Karpas-422 (cell line): ENCODE measurements around the gene IL36A. TPM values are rescaled to one million over a fixed set of nuclear protein-coding genes. Genes with fewer than 3 reads are reported as not detected.

Experiments used
- DNase-seq: peaks from one replicate; pipeline ENCODE4 v3.0.0-alpha.2; 2015
- H2AFZ ChIP-seq: fragments of 200-600 bp; sonication (generic); 2 replicates; pipeline ENCODE4 v1.6.1; 2014; ENCODE audit warnings: antibody characterized with exemption, low read length, mixed read lengths
- H3K27ac ChIP-seq: fragments of 200-600 bp; sonication (generic); 2 replicates; pipeline ENCODE4 v1.5.1; 2014; ENCODE audit warnings: mild to moderate bottlenecking, low read length, moderate library complexity
- H3K27me3 ChIP-seq: fragments of 200-600 bp; sonication (generic); 2 replicates; pipeline ENCODE4 v1.6.1; 2014; ENCODE audit warnings: low read length, mixed read lengths
- H3K36me3 ChIP-seq: fragments of 200-600 bp; sonication (generic); 2 replicates; pipeline ENCODE4 v1.6.1; 2014; ENCODE audit warnings: low read length, mixed read lengths; ENCODE audit not compliant: insufficient read depth
- H3K4me1 ChIP-seq: fragments of 200-600 bp; sonication (generic); 2 replicates; pipeline ENCODE4 v1.6.1; 2014; ENCODE audit warnings: mild to moderate bottlenecking, low read length, mixed read lengths
- H3K4me2 ChIP-seq: fragments of 200-600 bp; sonication (generic); 2 replicates; pipeline ENCODE4 v1.6.1; 2014; ENCODE audit warnings: low read length, low read depth, mild to moderate bottlenecking; ENCODE audit not compliant: poor library complexity, severe bottlenecking
- H3K4me3 ChIP-seq: fragments of 200-600 bp; sonication (generic); 2 replicates; pipeline ENCODE4 v1.5.1; 2014; ENCODE audit warnings: mild to moderate bottlenecking, antibody characterized with exemption, low read length, mixed read lengths
- H3K79me2 ChIP-seq: fragments of 200-600 bp; sonication (generic); 2 replicates; pipeline ENCODE4 v1.6.1; 2014; ENCODE audit warnings: mild to moderate bottlenecking, low read length, mixed read lengths
- H3K9ac ChIP-seq: fragments of 200-600 bp; sonication (generic); 2 replicates; pipeline ENCODE4 v1.6.0; 2014; ENCODE audit warnings: low read length
- H3K9me2 ChIP-seq: fragments of 200-600 bp; sonication (generic), shearing (Covaris generic); replicated peaks from 2 replicates; pipeline ENCODE4 v1.6.0; 2014; ENCODE audit warnings: mild to moderate bottlenecking, low read length, moderate library complexity; ENCODE audit not compliant: insufficient read depth
- H3K9me3 ChIP-seq: fragments of 300-700, 200-600 bp; sonication (generic); 2 replicates; pipeline ENCODE4 v1.6.1; 2014; ENCODE audit warnings: low read length, mixed read lengths
- H4K20me1 ChIP-seq: fragments of 200-600 bp; sonication (generic); 2 replicates; pipeline ENCODE4 v1.6.1; 2014; ENCODE audit warnings: mild to moderate bottlenecking, antibody characterized with exemption, low read length, low read depth; ENCODE audit not compliant: insufficient read depth
- total RNA-seq: library from RNA; depleted of rRNA; stranded (reverse); fragments of >200 nt; shearing (Covaris generic); gene quantifications from 2 replicates; pipeline ENCODE4 v1.2.3, GENCODE V29; 2014; ENCODE audit warnings: low replicate concordance

The IL36A gene
- total RNA-seq, 1 experiment from 2014 or later: not detected

DNA sequence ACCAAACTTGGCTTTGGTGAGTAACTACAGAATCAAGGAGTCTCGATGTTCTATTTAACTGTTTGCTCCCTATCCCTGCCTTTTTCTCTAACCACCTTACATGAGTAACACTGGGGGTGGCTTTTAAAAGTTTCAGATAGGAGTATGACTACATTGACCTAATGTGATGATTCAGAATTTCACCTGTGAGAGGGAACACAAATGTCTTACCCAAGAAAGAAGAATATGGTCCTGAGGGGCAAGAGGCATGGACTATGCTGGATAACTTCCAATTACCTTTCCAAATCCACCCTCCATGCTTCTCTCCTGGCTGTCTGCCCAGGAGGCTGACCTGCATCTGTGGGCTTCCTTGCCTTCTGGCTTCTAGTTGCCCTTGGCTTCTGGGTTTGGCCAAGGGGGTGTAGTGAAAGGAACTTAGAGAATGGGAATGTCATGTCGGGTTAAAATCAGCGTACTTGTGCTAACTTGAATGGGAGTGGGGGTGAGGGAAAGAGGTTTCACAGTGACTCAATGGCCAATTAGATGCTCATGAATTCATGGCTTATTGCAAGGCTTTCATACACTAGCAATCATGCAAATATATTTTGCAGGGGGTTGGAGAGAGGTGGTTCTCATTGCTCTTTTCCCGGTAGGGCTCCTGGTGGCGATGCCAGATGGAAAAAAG lies 32.7 kb upstream of the IL36A start:
- no peaks in the 10 kb centered on the region for H3K36me3 ChIP-seq
- H3K9me3 ChIP-seq: no peaks in the 10 kb centered on the region
- H3K27ac ChIP-seq: no peak overlapping the region
- no peak overlapping the region for H3K4me2 ChIP-seq
- no peaks in the 10 kb centered on the region for H3K79me2 ChIP-seq
- DNase-seq: no peak
- no peak overlapping the region for H2AFZ ChIP-seq
- no peak overlapping the region for H3K4me3 ChIP-seq
- no peaks in the 10 kb centered on the region for H3K4me1 ChIP-seq
- H3K27me3 ChIP-seq: no peaks in the 10 kb centered on the region
- H3K9me2 ChIP-seq: 0 out of 2 replicates have a peak, but pooled peaks cover 5% of the 10 kb centered on the region
- H4K20me1 ChIP-seq: no peaks in the 10 kb centered on the region
- H3K9ac ChIP-seq: no peak overlapping the region

- Histone ChIP-seq H3K9ac (no peak overlapping the region), H3K27me3 (no peaks in the 10 kb centered on the region), H3K27ac (no peak overlapping the region), H3K79me2 (no peaks in the 10 kb centered on the region), H3K4me2 (no peak overlapping the region), H3K9me3 (no peaks in the 10 kb centered on the region), H4K20me1 (no peaks in the 10 kb centered on the region), H3K9me2 (0 out of 2 replicates have a peak, but pooled peaks cover 5% of the 10 kb centered on the region), H3K4me3 (no peak overlapping the region), H3K36me3 (no peaks in the 10 kb centered on the region), H2AFZ (no peak overlapping the region), H3K4me1 (no peaks in the 10 kb centered on the region)
- DNase-seq: no peak
These were observed 32.1 kb upstream of the IL36A start for GRCh38 chr2:112973156-112973555.

- Histone ChIP-seq H3K36me3 (no peaks in the 10 kb centered on the region), H2AFZ (no peak within 1 kb of the TSS), H3K9ac (no peak within 1 kb of the TSS), H3K4me1 (no peaks in the 10 kb centered on the region), H3K27me3 (no peaks in the 10 kb centered on the region), H3K27ac (no peak within 1 kb of the TSS), H3K79me2 (no peaks in the 10 kb centered on the region), H4K20me1 (no peaks in the 10 kb centered on the region), H3K9me3 (no peaks in the 10 kb centered on the region), H3K9me2 (0 out of 2 replicates have a peak, but pooled peaks cover 5% of the 10 kb centered on the region), H3K4me3 (no peak within 1 kb of the TSS), H3K4me2 (no peak within 1 kb of the TSS)
- no peak for DNase-seq
These were observed 27.7 kb upstream of the IL36A start, which contains the start of gene IL36G for GRCh38 chr2:112977559-112978056. Gene IL36G, plus strand, starts transcription at chr2:112978006. Its CDS starts 633 bp downstream, at chr2:112978639.

GRCh38 chr2:112979731-112980130 lies 25.5 kb upstream of the IL36A start:
- Histone ChIP-seq H3K27ac (no peak overlapping the region), H3K4me1 (no peaks in the 10 kb centered on the region), H3K4me2 (no peak overlapping the region), H2AFZ (no peak overlapping the region), H3K9me2 (0 out of 2 replicates have a peak, but pooled peaks cover under 1% of the 10 kb centered on the region), H3K79me2 (no peaks in the 10 kb centered on the region), H3K9me3 (no peaks in the 10 kb centered on the region), H3K27me3 (no peaks in the 10 kb centered on the region), H3K9ac (no peak overlapping the region), H4K20me1 (no peaks in the 10 kb centered on the region), H3K36me3 (no peaks in the 10 kb centered on the region), H3K4me3 (no peak overlapping the region)
- no peak for DNase-seq

DNA sequence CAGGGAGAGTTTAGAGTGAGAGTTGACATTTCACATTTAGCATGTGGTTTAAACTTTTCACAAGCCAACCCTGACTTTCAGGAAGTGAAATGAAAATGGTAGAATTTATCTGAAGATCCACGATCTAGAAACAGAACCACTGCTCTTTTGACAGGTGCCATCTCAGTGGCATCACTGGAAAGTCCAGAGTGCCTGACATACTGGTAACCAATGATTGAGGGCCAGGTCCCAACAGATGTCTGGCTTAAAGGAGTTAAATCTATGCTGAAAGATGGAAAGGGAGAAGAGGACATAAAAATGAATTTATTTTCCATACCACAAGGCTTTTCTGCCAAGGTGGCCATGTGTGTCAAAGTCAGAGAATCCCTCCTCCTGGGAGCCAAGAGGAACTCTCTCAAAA lies 24.7 kb upstream of the IL36A start:
- no peaks in the 10 kb centered on the region for H3K9me3 ChIP-seq
- no peak overlapping the region for H3K9ac ChIP-seq
- H3K27ac ChIP-seq: no peak overlapping the region
- no peaks in the 10 kb centered on the region for H4K20me1 ChIP-seq
- H3K79me2 ChIP-seq: no peaks in the 10 kb centered on the region
- no peak overlapping the region for H2AFZ ChIP-seq
- DNase-seq: no peak
- no peaks in the 10 kb centered on the region for H3K36me3 ChIP-seq
- H3K4me2 ChIP-seq: no peak overlapping the region
- no peak overlapping the region for H3K4me3 ChIP-seq
- H3K4me1 ChIP-seq: no peaks in the 10 kb centered on the region
- H3K27me3 ChIP-seq: no peaks in the 10 kb centered on the region
- no peaks in the 10 kb centered on the region for H3K9me2 ChIP-seq

DNA sequence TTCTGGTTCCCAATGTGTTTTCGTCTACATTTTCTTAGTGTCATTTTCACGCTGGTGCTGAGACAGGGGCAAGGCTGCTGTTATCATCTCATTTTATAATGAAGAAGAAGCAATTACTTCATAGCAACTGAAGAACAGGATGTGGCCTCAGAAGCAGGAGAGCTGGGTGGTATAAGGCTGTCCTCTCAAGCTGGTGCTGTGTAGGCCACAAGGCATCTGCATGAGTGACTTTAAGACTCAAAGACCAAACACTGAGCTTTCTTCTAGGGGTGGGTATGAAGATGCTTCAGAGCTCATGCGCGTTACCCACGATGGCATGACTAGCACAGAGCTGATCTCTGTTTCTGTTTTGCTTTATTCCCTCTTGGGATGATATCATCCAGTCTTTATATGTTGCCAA lies 20.2 kb upstream of the IL36A start:
- no peak overlapping the region for H3K4me3 ChIP-seq
- no peak for DNase-seq
- H3K9me2 ChIP-seq: peaks cover 4% of the 10 kb centered on the region; the same call in 1 of the 2 replicates
- no peak overlapping the region for H2AFZ ChIP-seq
- H3K27ac ChIP-seq: no peak overlapping the region
- no peak overlapping the region for H3K9ac ChIP-seq
- no peaks in the 10 kb centered on the region for H3K27me3 ChIP-seq
- H3K4me2 ChIP-seq: no peak overlapping the region
- H4K20me1 ChIP-seq: no peaks in the 10 kb centered on the region
- no peaks in the 10 kb centered on the region for H3K4me1 ChIP-seq
- H3K9me3 ChIP-seq: peaks cover 7% of the 10 kb centered on the region
- no peaks in the 10 kb centered on the region for H3K79me2 ChIP-seq
- no peaks in the 10 kb centered on the region for H3K36me3 ChIP-seq

DNA sequence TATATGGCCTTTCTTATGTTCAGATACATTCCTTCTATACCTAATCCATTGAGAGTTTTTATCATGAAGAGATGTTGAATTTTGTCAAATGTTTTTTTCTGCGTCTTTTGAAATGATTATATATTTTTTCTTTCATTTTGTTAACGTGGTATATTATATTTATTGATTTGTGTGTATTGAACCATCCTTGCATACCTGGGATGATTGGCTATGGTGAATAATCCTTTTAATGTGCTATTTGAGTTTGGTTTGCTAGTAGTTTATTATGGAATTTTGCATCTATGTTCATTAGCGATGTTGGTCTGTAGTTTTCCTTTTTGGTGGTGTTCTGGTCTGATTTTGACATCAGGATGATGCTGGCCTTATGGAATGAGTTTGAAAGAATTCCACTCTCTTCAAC lies 15.6 kb upstream of the IL36A start:
- no peak overlapping the region for H2AFZ ChIP-seq
- no peaks in the 10 kb centered on the region for H4K20me1 ChIP-seq
- no peaks in the 10 kb centered on the region for H3K36me3 ChIP-seq
- H3K27me3 ChIP-seq: no peaks in the 10 kb centered on the region
- no peak for DNase-seq
- no peak overlapping the region for H3K4me3 ChIP-seq
- no peaks in the 10 kb centered on the region for H3K79me2 ChIP-seq
- peaks cover 4% of the 10 kb centered on the region; the same call in 1 of the 2 replicates for H3K9me2 ChIP-seq
- no peak overlapping the region for H3K9ac ChIP-seq
- peaks cover 7% of the 10 kb centered on the region for H3K9me3 ChIP-seq
- no peaks in the 10 kb centered on the region for H3K4me1 ChIP-seq
- H3K4me2 ChIP-seq: no peak overlapping the region
- no peak overlapping the region for H3K27ac ChIP-seq

DNA sequence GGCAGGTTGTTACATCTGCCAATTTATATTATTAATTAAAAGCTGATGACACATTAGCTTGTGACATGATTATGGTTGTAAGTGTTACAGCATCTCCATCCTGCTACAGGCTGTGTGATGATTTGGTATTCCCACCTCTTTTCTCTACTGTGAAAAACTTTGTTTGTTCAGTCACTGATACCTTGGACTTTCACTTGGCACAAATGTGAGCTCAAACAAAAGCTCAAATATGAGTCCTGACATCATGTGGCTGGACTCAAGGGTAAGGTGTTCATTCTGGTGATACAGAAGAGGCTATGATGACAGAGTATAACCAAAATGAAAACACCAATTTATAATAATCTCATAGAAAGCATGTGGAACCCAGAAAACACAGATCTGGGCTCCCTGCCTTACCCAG lies 11.4 kb upstream of the IL36A start:
- no peak overlapping the region for H3K27ac ChIP-seq
- no peak for DNase-seq

More for the DNA sequence above, 11.4 kb upstream of the IL36A start:
- Histone ChIP-seq H3K27me3 (no peaks in the 10 kb centered on the region), H4K20me1 (no peaks in the 10 kb centered on the region), H3K4me2 (no peak overlapping the region), H3K9ac (no peak overlapping the region), H3K36me3 (no peaks in the 10 kb centered on the region), H3K4me1 (no peaks in the 10 kb centered on the region), H2AFZ (no peak overlapping the region), H3K9me3 (peaks cover 7% of the 10 kb centered on the region), H3K9me2 (no peaks in the 10 kb centered on the region), H3K4me3 (no peak overlapping the region), H3K79me2 (no peaks in the 10 kb centered on the region)
